Mesenchymal stem cell (in vitro differentiated cells and primary cell): ENCODE results near the gene NLRP6.
A peak's percentile ranks its signal among the peaks of the same experiment; 100 is the strongest.
"Not testable (repeated sequence)": the region's sequence is repeated elsewhere in the genome, so short reads cannot be mapped to it uniquely, and the experiment has no call there.

Experiments
- DNase-seq: peaks from one replicate; pipeline ENCODE4 v3.0.0-alpha.2; 2013
- H2AFZ ChIP-seq: one replicate; pipeline ENCODE4 v1.6.1; 2013; ENCODE audit warnings: low read depth, mild to moderate bottlenecking, control low read depth, inconsistent platforms, low read length, moderate library complexity
- H2AK5ac ChIP-seq: 2 replicates; pipeline ENCODE4 v1.6.1; 2013; ENCODE audit warnings: low read length, moderate library complexity, mild to moderate bottlenecking, inconsistent platforms; ENCODE audit not compliant: severe bottlenecking
- H2BK120ac ChIP-seq: one replicate; pipeline ENCODE4 v1.6.1; 2013; ENCODE audit warnings: low read depth, mild to moderate bottlenecking, inconsistent platforms, low read length, moderate library complexity
- H2BK12ac ChIP-seq, 2 experiments: one replicate each; pipeline ENCODE4 v1.6.1; 2013; ENCODE audit warnings: inconsistent platforms in 2 of 2, low read length in 2 of 2, mild to moderate bottlenecking in 2 of 2, moderate library complexity in 2 of 2, control low read depth in 1 of 2
- H2BK15ac ChIP-seq: one replicate; pipeline ENCODE4 v1.6.1; 2013; ENCODE audit warnings: mild to moderate bottlenecking, low read depth, inconsistent platforms; ENCODE audit not compliant: poor library complexity, severe bottlenecking
- H2BK5ac ChIP-seq: 2 replicates; pipeline ENCODE4 v1.6.1; 2013; ENCODE audit warnings: low read depth, mild to moderate bottlenecking, low read length, control low read depth, inconsistent platforms; ENCODE audit not compliant: poor library complexity, severe bottlenecking
- H3K14ac ChIP-seq, 2 experiments: one replicate each; pipeline ENCODE4 v1.6.1; 2013; ENCODE audit warnings: inconsistent platforms in 2 of 2, low read length in 2 of 2, control low read depth in 1 of 2, mild to moderate bottlenecking in 1 of 2, moderate library complexity in 1 of 2
- H3K18ac ChIP-seq, 2 experiments: one replicate each; pipeline ENCODE4 v1.6.1; 2013; ENCODE audit warnings: inconsistent platforms in 2 of 2, low read length in 2 of 2, control low read depth in 1 of 2, low read depth in 1 of 2, mild to moderate bottlenecking in 1 of 2
- H3K23ac ChIP-seq, 2 experiments: one replicate each; pipeline ENCODE4 v1.6.1; 2013; ENCODE audit warnings: inconsistent platforms in 2 of 2, low read length in 2 of 2, mild to moderate bottlenecking in 2 of 2, moderate library complexity in 2 of 2, control low read depth in 1 of 2
- H3K27ac ChIP-seq: 2 replicates; pipeline ENCODE4 v1.5.1; 2013; ENCODE audit warnings: mild to moderate bottlenecking, moderate library complexity, low read length, control low read depth, inconsistent platforms; ENCODE audit not compliant: poor library complexity, severe bottlenecking
- H3K27me3 ChIP-seq, 2 experiments: 2 replicates each; pipeline versions ENCODE4 v1.6.1 to v1.7.0; 2013; ENCODE audit warnings: low read length in 2 of 2, mild to moderate bottlenecking in 2 of 2, moderate library complexity in 2 of 2, control low read depth in 1 of 2, inconsistent platforms in 1 of 2; ENCODE audit not compliant: control insufficient read depth in 1 of 2, insufficient read depth in 1 of 2
- H3K36me3 ChIP-seq, 2 experiments: 2 replicates each; pipeline versions ENCODE4 v1.6.1 to v1.7.0; 2013; ENCODE audit warnings: low read length in 2 of 2, control low read depth in 1 of 2, inconsistent platforms in 1 of 2, low read depth in 1 of 2, mild to moderate bottlenecking in 1 of 2; ENCODE audit not compliant: insufficient read depth in 2 of 2, control insufficient read depth in 1 of 2
- H3K4ac ChIP-seq, 2 experiments: one replicate each; pipeline ENCODE4 v1.6.1; 2013; ENCODE audit warnings: inconsistent platforms in 2 of 2, low read length in 2 of 2, mild to moderate bottlenecking in 2 of 2, moderate library complexity in 2 of 2, control low read depth in 1 of 2, low read depth in 1 of 2
- H3K4me1 ChIP-seq: 2 replicates; pipeline ENCODE4 v1.6.1; 2013; ENCODE audit warnings: low read depth, low read length, control low read depth; ENCODE audit not compliant: control insufficient read depth, insufficient read depth
- H3K4me2 ChIP-seq: 2 replicates; pipeline ENCODE4 v1.6.1; 2013; ENCODE audit warnings: low read length, mild to moderate bottlenecking, inconsistent platforms; ENCODE audit not compliant: poor library complexity, severe bottlenecking
- H3K4me3 ChIP-seq, 2 experiments: 2 replicates each; pipeline versions ENCODE4 v1.5.1 to v1.7.0; 2013; ENCODE audit warnings: low read length in 2 of 2, mild to moderate bottlenecking in 2 of 2, control low read depth in 1 of 2, low read depth in 1 of 2; ENCODE audit not compliant: insufficient read depth in 1 of 2
- H3K79me1 ChIP-seq: replicated peaks from 2 replicates; pipeline ENCODE4 v1.6.1; 2013; ENCODE audit warnings: mild to moderate bottlenecking, control low read depth, low read length, inconsistent platforms; ENCODE audit not compliant: poor library complexity, severe bottlenecking
- H3K9ac ChIP-seq: 2 replicates; pipeline ENCODE4 v1.7.0; 2013; ENCODE audit warnings: mild to moderate bottlenecking, low read length, moderate library complexity
- H3K9me3 ChIP-seq: 2 replicates; pipeline ENCODE4 v1.7.0; 2013; ENCODE audit warnings: mild to moderate bottlenecking, low read length; ENCODE audit not compliant: control insufficient read depth
- H4K8ac ChIP-seq: one replicate; pipeline ENCODE4 v1.6.1; 2013; ENCODE audit warnings: inconsistent platforms, mild to moderate bottlenecking, low read length, moderate library complexity
- H4K91ac ChIP-seq: one replicate; pipeline ENCODE4 v1.6.1; 2013; ENCODE audit warnings: mild to moderate bottlenecking, low read length, inconsistent platforms
- WGBS: methylation state at CpG from one replicate; pipeline ENCODE4 v1.1.7; 2013; ENCODE audit warnings: mixed read lengths; 5-methylcytosine and 5-hydroxymethylcytosine counted together

The NLRP6 gene

GRCh38 chr11:324593-325517 is 46.6 kb downstream of the NLRP6 start:
- WGBS, result 45% methylated on average over 21 of the region's 34 CpGs
- H2BK12ac ChIP-seq, result peak overlapping the region in 1 of 2 experiments; percentile 54
- H2BK5ac ChIP-seq, H4K91ac ChIP-seq, H2AK5ac ChIP-seq, H2AFZ ChIP-seq, H3K27me3 ChIP-seq, H3K14ac ChIP-seq, H3K27ac ChIP-seq, H3K79me1 ChIP-seq, H3K23ac ChIP-seq, H3K9me3 ChIP-seq, H3K36me3 ChIP-seq, H3K4me2 ChIP-seq: not testable (repeated sequence)
- H4K8ac ChIP-seq, result peak overlapping the region; percentile 87
- peak overlapping the region; percentile 23 for H2BK15ac ChIP-seq
- peaks cover 32% of the 10 kb centered on the region for H3K4me1 ChIP-seq
- peak overlapping the region; percentile 39 for H2BK120ac ChIP-seq
- peak overlapping the region; percentile 65 for H3K9ac ChIP-seq
- H3K4ac ChIP-seq, result peak overlapping the region in 1 of 2 experiments; percentile 7
- peak; percentile 24 for DNase-seq
- H3K4me3 ChIP-seq, result peak overlapping the region in 1 of 2 experiments; percentile 54
- peak overlapping the region; percentile 41 to 62 for H3K18ac ChIP-seq

GRCh38 chr11:325796-326591 is 47.8 kb downstream of the NLRP6 start:
- Histone ChIP-seq H3K27ac (no peak overlapping the region), H3K18ac (peak overlapping the region; percentile 76 to 81), H3K4me1 (peaks cover 27% of the 10 kb centered on the region), H3K4me2 (no peak overlapping the region), H3K27me3 (no peaks in the 10 kb centered on the region), H2AK5ac (peak overlapping the region; percentile 92), H3K79me1 (peaks cover 2% of the 10 kb centered on the region), H2BK12ac (peak overlapping the region; percentile 6 to 95), H3K23ac (peak overlapping the region in 1 of 2 experiments; percentile 64), H3K9me3 (no peaks in the 10 kb centered on the region), H2BK15ac (peak overlapping the region; percentile 77), H4K8ac (peak overlapping the region; percentile 14), H3K14ac (peak overlapping the region in 1 of 2 experiments; percentile 42), H3K4me3 (no peak overlapping the region), H3K4ac (peak overlapping the region; percentile 42 to 49), H3K36me3 (no peaks in the 10 kb centered on the region), H2BK5ac (no peak overlapping the region), H3K9ac (peak overlapping the region; percentile 69), H4K91ac (peak overlapping the region; percentile 48), H2BK120ac (peak overlapping the region; percentile 73), H2AFZ (no peak overlapping the region)
- WGBS, result 82% methylated on average over 30 of the region's 30 CpGs
- no peak for DNase-seq

- H3K36me3 ChIP-seq, result no peaks in the 10 kb centered on the region
- no peak overlapping the region for H3K4me2 ChIP-seq
- 86% methylated on average over 6 of the region's 6 CpGs for WGBS
- H3K4me3 ChIP-seq, result no peak overlapping the region
- H2BK12ac ChIP-seq, result peak overlapping the region; percentile 6 to 95
- no peak overlapping the region for H2BK5ac ChIP-seq
- H2BK15ac ChIP-seq, result peak overlapping the region; percentile 15
- peak overlapping the region; percentile 20 for H4K91ac ChIP-seq
- peak overlapping the region; percentile 69 for H3K9ac ChIP-seq
- no peaks in the 10 kb centered on the region for H3K27me3 ChIP-seq
- peak overlapping the region; percentile 82 for H3K27ac ChIP-seq
- peak overlapping the region; percentile 76 to 81 for H3K18ac ChIP-seq
- no peak for DNase-seq
- peak overlapping the region; percentile 42 to 49 for H3K4ac ChIP-seq
- H2AK5ac ChIP-seq, result peak overlapping the region; percentile 92
- peak overlapping the region in 1 of 2 experiments; percentile 64 for H3K23ac ChIP-seq
- no peaks in the 10 kb centered on the region for H3K9me3 ChIP-seq
- peaks cover 2% of the 10 kb centered on the region for H3K79me1 ChIP-seq
- peak overlapping the region; percentile 39 for H2BK120ac ChIP-seq
- H3K14ac ChIP-seq, result peak overlapping the region in 1 of 2 experiments; percentile 51
- peaks cover 25% of the 10 kb centered on the region for H3K4me1 ChIP-seq
- H4K8ac ChIP-seq, result peak overlapping the region; percentile 14
- no peak overlapping the region for H2AFZ ChIP-seq
Measured at GRCh38 chr11:326592-326841, 48.3 kb downstream of the NLRP6 start.
